K562 (cell line): ENCODE data around the gene SLC7A11. TPM values are rescaled to one million over a fixed set of nuclear protein-coding genes. Genes with fewer than 3 reads are reported as not detected.
"Not testable (repeated sequence)": the region's sequence is repeated elsewhere in the genome, so short reads cannot be mapped to it uniquely, and the experiment has no call there.

Source experiments
- ATAC-seq: fragments of 200-7000 bp; cut with Tn5 transposase; 3 replicates; pipeline ENCODE4 v1.9.1; 2020; ENCODE audit warnings: moderate library complexity
- BruUV-seq: library from RNA; stranded (reverse); fragments of 400-500 nt; replicated peaks from 2 replicates; lab custom pipeline; 2021; lab: Mats Ljungman, UMichigan
- CTCF ChIA-PET: fragments of 300-600 bp; formaldehyde crosslinking; extraction: SDS; loops from one replicate; lab custom pipeline; 2021; ENCODE audit warnings: low intra/inter-chr PET ratio; lab: Yijun Ruan, JAX
- POLR2A ChIA-PET: fragments of 300-600, 350-650 bp; sonication (Branson Sonifier 250); formaldehyde crosslinking; extraction: SDS; loops from one replicate; lab custom pipeline; 2021; ENCODE audit warnings: antibody characterized with exemption, inconsistent platforms; lab: Yijun Ruan, JAX
- DNase-seq, 4 experiments: peaks; one replicate each; pipeline versions ENCODE4 v3.0.0 to v3.0.0-alpha.2; 2011 to 2018; ENCODE audit warnings: low spot score in 3 of 4, mixed read lengths in 3 of 4; ENCODE audit errors: extremely low read depth in 1 of 4
- FAIRE-seq: peaks from 2 replicates; lab custom pipeline; 2011; peaks lifted over from hg19 to GRCh38; lab: Jason Lieb, UNC
- H2AFZ ChIP-seq: 2 replicates; pipeline ENCODE4 v1.6.0; 2011; ENCODE audit warnings: low read depth, low read length, control low read depth, inconsistent platforms
- H3K27ac ChIP-seq: fragments of 200-600 bp; 3 replicates; pipeline ENCODE4 v1.8.0; 2011; ENCODE audit warnings: low read depth, mild to moderate bottlenecking, control low read depth, inconsistent platforms, low read length, moderate library complexity, mixed read lengths; ENCODE audit errors: extremely low read depth
- H3K27me3 ChIP-seq, 2 experiments: fragments of 300-600 bp in 1 of 2; 2 replicates in 1 of 2; 3 replicates in 1 of 2; pipeline versions ENCODE4 v1.6.0 to v1.8.0; 2011; ENCODE audit warnings: inconsistent platforms in 2 of 2, low read length in 2 of 2, mild to moderate bottlenecking in 1 of 2, mixed read lengths in 1 of 2, moderate library complexity in 1 of 2; ENCODE audit not compliant: control insufficient read depth in 2 of 2, insufficient read depth in 2 of 2
- H3K36me3 ChIP-seq: fragments of 300-600 bp; 3 replicates; pipeline ENCODE4 v1.8.0; 2011; ENCODE audit warnings: mild to moderate bottlenecking, low read length, inconsistent platforms; ENCODE audit not compliant: control insufficient read depth, insufficient read depth
- H3K4me1 ChIP-seq, 2 experiments: fragments of 200-600 bp in 1 of 2; replicated peaks in 1 of 2; 2 replicates in 1 of 2; 3 replicates in 1 of 2; pipeline versions ENCODE4 v1.5.1 to v1.8.0; 2011; ENCODE audit warnings: inconsistent platforms in 2 of 2, low read length in 2 of 2, mild to moderate bottlenecking in 1 of 2, mixed read lengths in 1 of 2, moderate library complexity in 1 of 2; ENCODE audit not compliant: control insufficient read depth in 2 of 2, insufficient read depth in 2 of 2
- H3K4me2 ChIP-seq: 2 replicates; pipeline ENCODE4 v1.6.1; 2011; ENCODE audit warnings: low read length, control low read depth, inconsistent platforms, mixed read lengths; ENCODE audit not compliant: insufficient read depth
- H3K4me3 ChIP-seq: fragments of 200-600 bp; sonication (generic), shearing (Covaris generic); 2 replicates; pipeline ENCODE4 v1.5.1; 2016; ENCODE audit warnings: control low read depth, inconsistent platforms
- H3K79me2 ChIP-seq: fragments of 200-600 bp; 3 replicates; pipeline ENCODE4 v1.8.0; 2011; ENCODE audit warnings: low read length, inconsistent platforms; ENCODE audit not compliant: control insufficient read depth, insufficient read depth
- H3K9ac ChIP-seq, 2 experiments: 2 replicates each; pipeline versions ENCODE4 v1.6.0 to v1.6.1; 2011; ENCODE audit warnings: low read depth in 2 of 2, low read length in 2 of 2, control low read depth in 1 of 2, inconsistent platforms in 1 of 2, mild to moderate bottlenecking in 1 of 2, mixed read lengths in 1 of 2; ENCODE audit not compliant: insufficient read depth in 1 of 2
- H3K9me1 ChIP-seq: one replicate; pipeline ENCODE4 v1.6.0; 2011; ENCODE audit warnings: inconsistent platforms, mild to moderate bottlenecking, low read length, moderate library complexity; ENCODE audit not compliant: control insufficient read depth, insufficient read depth
- H3K9me3 ChIP-seq: replicated peaks from 2 replicates; pipeline ENCODE4 v1.5.1; 2011; ENCODE audit warnings: low read depth, low read length, inconsistent platforms; ENCODE audit not compliant: control insufficient read depth, insufficient read depth
- H4K20me1 ChIP-seq: replicated peaks from 2 replicates; pipeline ENCODE4 v1.6.1; 2011; ENCODE audit warnings: low read length, inconsistent platforms, mixed read lengths; ENCODE audit not compliant: control insufficient read depth, insufficient read depth
- MCM2 ChIP-seq: fragments of 450-650 bp; IDR thresholded peaks from 2 replicates; pipeline ENCODE4 v1.6.1; 2017; ENCODE audit warnings: low read depth, mild to moderate bottlenecking
- NBN ChIP-seq: fragments of 450-650 bp; IDR thresholded peaks from 2 replicates; pipeline ENCODE4 v1.6.1; 2016; ENCODE audit warnings: low read depth, mild to moderate bottlenecking
- WGBS: fragments of 100-300 bp; shearing (Covaris generic); methylation state at CpG from one replicate; pipeline ENCODE4 v1.1.6; 2016; ENCODE audit warnings: low coverage, mixed read lengths; ENCODE audit not compliant: insufficient coverage; ENCODE audit errors: missing lambda C conversion rate; 5-methylcytosine and 5-hydroxymethylcytosine counted together
- in situ Hi-C: fragments of 300-500 bp; cut with MboI; formaldehyde crosslinking; loops from 4 replicates; pipeline ENCODE4 v1.15.0; 2018; ENCODE audit warnings: inconsistent platforms, mixed read lengths
- intact Hi-C: fragments of 100-400 bp; cut with micrococcal nuclease; formaldehyde crosslinking; loops from 2 replicates; pipeline ENCODE4 v1.14.2; 2022
- polyA plus RNA-seq, 8 experiments: library from polyadenylated mRNA; depleted of rRNA in 4 of 8; stranded (reverse) in 5 of 8; unstranded in 3 of 8; fragments of >200 nt; fragmentation: Nextera tagmentation in 2 of 8; fragmentation: Illumina TruSeq in 1 of 8; extraction: Ambion mirVana in 2 of 8; extraction: Trizol in 1 of 8; gene quantifications; 2 replicates each; pipeline versions ENCODE4 v1.2.1 to v1.2.3, GENCODE V29; 2011 to 2014; ENCODE audit warnings: inconsistent platforms in 1 of 8, missing spikeins in 1 of 8
- total RNA-seq, 7 experiments: library from RNA; depleted of rRNA in 6 of 7; stranded (reverse); fragments of >200 nt in 6 of 7; fragmentation: Illumina TruSeq in 2 of 7; extraction: Trizol in 2 of 7; gene quantifications; 2 replicates each; pipeline versions ENCODE4 v1.2.1 to v1.2.3, GENCODE V29; 2011 to 2021; ENCODE audit warnings: low replicate concordance in 1 of 7

The SLC7A11 gene
- total and polyA plus RNA-seq, 9 of the 15 experiments (the other 6 are each of a cell fraction or from before 2014, with no cell fraction given) = 4.5 to 26.1 (median 13.5) TPM

- H3K36me3 ChIP-seq = peaks cover 67% of the 10 kb centered on the region
- POLR2A ChIA-PET = interaction anchor here (0.7 kb wide), 1 partner anchor 306 kb away, joined by 3 read pairs; no protein-coding TSS in a partner anchor
These were observed 25.8 kb downstream of the SLC7A11 start for GRCh38 chr4:138216272-138216867.

GRCh38 chr4:138210576-138210975 lies 31.6 kb downstream of the SLC7A11 start:
- H3K4me2 ChIP-seq, H2AFZ ChIP-seq, H3K27ac ChIP-seq, H3K27me3 ChIP-seq, ATAC-seq, DNase-seq, H3K4me1 ChIP-seq, BruUV-seq, H3K4me3 ChIP-seq, H3K9me3 ChIP-seq, H3K9me1 ChIP-seq, H3K9ac ChIP-seq, in situ Hi-C loops, POLR2A ChIA-PET, CTCF ChIA-PET, intact Hi-C loops, H4K20me1 ChIP-seq, FAIRE-seq: not testable (repeated sequence)
- Histone ChIP-seq H3K36me3 (peaks cover 25% of the 10 kb centered on the region), H3K79me2 (peaks cover 12% of the 10 kb centered on the region; the same call in 2 of the 3 replicates)
- 89% methylated on average over 2 of the region's 2 CpGs for WGBS

More at GRCh38 chr4:138216272-138216867, 25.8 kb downstream of the SLC7A11 start:
- Histone ChIP-seq H3K27ac (no peak overlapping the region), H3K4me1 (no peaks in the 10 kb centered on the region), H3K9me1 (no peaks in the 10 kb centered on the region), H3K27me3 (no peaks in the 10 kb centered on the region), H3K4me2 (no peak overlapping the region), H4K20me1 (peaks cover 6% of the 10 kb centered on the region; the same call in 1 of the 2 replicates), H3K4me3 (no peak overlapping the region), H3K79me2 (peaks cover 5% of the 10 kb centered on the region; the same call in 2 of the 3 replicates), H3K9ac (no peak overlapping the region), H3K9me3 (no peaks in the 10 kb centered on the region), H2AFZ (no peak overlapping the region)
- FAIRE-seq = no peak
- DNase-seq = no peak
- no peak for TF ChIP-seq NBN
- no peak for TF ChIP-seq MCM2
- BruUV-seq = no TSS peak
- intact Hi-C loops = no loop called here
- 73% methylated on average over 4 of the region's 4 CpGs for WGBS
- ATAC-seq = peak; percentile 27; the same call in 2 of the 3 replicates
- CTCF ChIA-PET = no interaction called here
- in situ Hi-C loops = no loop called here
